GM10266 (cell line): Measurements from ENCODE around the gene CRKL.

ENCODE experiments used
- DNase-seq: peaks from one replicate; pipeline ENCODE4 v3.0.0; 2012; ENCODE audit errors: extremely low spot score
- TF ChIP-seq, protein P1 (sequence below): IDR thresholded peaks from 2 replicates; pipeline ENCODE4 v1.5.1; 2012; ENCODE audit warnings: mild to moderate bottlenecking, low read depth; ENCODE audit not compliant: control insufficient read depth, insufficient read depth; ENCODE audit errors: missing control alignments

Gene CRKL

DNA sequence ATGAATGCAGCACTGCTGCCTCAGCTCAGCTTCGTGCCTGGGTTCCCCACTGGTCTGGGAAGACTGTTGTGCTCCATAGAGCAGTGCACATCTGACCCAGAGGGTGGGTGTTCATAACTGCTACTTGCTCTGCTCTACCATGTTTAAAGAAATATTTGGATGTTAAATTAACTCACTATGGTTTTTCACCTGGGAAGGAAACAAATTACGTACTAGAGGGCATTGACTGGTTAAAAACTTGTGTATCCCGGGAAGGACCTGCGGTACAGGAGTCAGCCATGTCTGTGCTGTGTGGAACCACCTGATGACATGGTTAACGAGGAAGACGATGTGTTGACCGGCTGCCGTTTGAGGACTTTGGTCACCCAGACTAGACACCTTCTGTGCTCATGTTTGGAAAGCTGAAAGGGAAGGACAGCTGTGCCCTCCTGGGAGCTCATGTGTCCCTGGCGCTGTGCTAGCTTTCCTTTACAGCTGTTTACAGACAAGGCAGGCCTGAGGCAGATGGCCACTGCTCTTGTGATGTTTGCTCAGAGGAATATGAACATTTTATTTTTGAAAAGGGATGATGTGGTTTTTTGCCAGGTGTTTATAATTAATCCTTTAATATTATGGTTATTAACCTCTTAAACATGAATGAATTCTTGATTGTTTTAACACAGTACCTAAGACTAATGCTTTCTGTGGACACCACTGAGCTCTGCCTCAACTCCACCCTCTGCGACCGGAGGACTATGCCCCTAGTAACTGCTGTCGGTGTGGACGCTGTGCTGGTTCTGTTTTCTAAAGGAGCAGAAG is 35.5 kb downstream of the CRKL start:
- TF ChIP-seq, protein P1, sequence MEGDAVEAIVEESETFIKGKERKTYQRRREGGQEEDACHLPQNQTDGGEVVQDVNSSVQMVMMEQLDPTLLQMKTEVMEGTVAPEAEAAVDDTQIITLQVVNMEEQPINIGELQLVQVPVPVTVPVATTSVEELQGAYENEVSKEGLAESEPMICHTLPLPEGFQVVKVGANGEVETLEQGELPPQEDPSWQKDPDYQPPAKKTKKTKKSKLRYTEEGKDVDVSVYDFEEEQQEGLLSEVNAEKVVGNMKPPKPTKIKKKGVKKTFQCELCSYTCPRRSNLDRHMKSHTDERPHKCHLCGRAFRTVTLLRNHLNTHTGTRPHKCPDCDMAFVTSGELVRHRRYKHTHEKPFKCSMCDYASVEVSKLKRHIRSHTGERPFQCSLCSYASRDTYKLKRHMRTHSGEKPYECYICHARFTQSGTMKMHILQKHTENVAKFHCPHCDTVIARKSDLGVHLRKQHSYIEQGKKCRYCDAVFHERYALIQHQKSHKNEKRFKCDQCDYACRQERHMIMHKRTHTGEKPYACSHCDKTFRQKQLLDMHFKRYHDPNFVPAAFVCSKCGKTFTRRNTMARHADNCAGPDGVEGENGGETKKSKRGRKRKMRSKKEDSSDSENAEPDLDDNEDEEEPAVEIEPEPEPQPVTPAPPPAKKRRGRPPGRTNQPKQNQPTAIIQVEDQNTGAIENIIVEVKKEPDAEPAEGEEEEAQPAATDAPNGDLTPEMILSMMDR: no peak
- no peak for DNase-seq

DNA sequence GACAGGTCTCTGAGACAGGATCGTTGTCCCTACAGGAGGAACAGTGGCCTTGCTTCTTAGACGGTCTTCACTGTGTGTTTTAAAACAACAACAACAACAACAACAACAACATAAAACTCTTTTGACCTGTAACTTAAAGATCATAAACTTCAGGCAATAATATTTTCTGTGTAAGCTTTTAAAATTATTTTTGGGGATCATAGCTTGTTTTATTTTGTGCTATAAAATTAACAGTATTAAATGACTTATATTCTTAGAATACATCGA is 36.1 kb downstream of the CRKL start:
- no peak for DNase-seq
- TF ChIP-seq, protein P1: no peak

DNA sequence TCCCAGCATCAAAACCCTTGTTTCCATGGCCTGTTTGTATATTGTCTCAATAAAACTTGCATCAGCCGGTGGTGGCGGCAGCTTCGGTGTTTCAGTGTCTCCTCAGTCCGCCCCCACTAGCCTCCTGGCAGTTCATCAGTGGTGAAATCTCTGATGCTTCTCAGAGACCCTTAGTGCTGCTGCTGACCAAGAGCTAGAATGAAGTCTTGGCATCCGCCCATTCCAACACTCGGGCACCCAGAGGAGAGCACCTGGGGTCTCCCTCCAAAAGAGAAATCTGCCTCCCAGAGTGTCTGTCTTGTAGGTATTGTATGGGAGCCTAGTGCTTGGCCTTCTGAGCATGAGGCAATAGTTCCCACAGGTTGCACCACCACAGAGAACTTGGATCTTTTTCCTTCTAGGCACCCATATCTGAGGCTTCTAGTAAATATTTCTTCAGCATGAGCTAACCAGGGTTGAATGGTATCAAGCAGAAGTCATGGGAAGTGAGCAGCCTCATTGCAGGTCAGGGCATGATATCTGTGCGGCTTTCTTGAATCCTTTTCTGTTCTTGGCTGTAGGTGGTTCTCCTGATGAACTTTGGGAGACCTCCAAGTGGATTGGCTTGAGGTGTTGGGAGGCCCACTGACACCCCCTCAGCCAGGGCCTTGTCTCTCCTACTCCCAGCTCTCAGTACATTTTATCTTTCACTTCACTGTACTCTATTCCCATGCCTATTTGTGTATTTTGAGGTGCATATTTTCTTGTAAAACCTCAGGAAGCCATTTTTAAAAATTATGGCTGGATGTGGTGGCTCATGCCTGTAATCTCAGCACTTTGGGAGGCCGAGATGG is 36.7 kb downstream of the CRKL start:
- no peak for DNase-seq
- TF ChIP-seq, protein P1: no peak

DNA sequence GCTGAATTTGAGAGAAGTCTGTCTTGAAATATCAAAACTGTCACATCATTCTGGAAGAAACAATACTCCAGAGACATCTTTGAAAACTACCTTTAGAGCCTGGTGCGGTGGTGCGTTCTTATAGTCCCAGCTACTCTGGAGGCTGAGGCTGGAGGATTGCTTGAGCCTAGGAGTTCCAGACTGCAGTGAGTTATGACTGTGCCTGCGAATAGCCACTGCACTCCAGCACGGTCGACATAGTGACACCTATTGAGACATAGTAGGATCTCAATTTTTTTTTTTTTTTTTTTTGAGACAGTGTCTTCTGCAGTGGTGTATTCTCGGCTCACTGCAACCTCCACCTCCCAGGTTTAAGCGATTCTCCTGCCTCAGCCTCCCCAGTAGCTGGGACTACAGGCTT is 38.3 kb downstream of the CRKL start:
- TF ChIP-seq, protein P1: no peak
- DNase-seq: no peak

DNA sequence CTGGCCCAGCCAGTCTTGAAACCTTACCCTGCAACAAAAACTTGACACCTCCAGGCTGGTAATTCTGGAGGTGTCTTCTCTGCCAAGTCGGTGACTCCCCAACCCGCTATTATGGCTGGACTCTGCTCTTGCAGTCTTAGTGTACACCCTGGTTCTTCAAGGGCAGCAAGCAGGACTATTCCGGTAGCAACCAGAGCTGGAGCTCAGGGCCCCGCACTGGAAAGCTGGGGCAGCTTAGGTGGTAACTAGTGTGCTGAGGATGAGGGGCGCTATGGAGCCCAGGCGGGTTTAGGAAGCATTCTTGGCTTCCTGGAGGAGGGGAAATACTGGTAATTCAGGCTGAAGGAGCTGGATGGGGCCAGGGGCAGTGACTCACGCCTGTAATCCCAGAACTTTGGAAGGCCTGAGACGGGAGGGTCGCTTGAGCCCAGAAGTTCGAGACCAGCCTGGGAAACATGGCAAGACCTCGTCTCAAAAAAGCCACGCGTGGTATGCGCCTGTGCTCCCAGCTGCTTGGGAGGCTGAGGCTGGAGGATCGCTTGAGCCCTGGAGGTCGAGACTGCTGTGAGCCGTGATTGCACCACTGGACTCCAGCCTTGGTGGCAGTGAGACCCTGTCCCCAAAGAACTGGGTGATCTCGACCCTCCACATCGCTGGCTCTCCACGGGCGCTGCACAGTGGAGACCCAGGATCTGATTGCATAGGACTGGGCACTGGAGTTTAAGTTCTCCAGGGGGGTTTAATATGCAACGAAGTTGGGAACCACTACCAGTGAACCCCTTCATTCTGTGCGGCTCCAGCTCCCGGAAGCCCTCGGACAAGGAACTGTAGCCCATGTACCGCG is 39.3 kb downstream of the CRKL start:
- no peak for DNase-seq
- TF ChIP-seq, protein P1: no peak

DNA sequence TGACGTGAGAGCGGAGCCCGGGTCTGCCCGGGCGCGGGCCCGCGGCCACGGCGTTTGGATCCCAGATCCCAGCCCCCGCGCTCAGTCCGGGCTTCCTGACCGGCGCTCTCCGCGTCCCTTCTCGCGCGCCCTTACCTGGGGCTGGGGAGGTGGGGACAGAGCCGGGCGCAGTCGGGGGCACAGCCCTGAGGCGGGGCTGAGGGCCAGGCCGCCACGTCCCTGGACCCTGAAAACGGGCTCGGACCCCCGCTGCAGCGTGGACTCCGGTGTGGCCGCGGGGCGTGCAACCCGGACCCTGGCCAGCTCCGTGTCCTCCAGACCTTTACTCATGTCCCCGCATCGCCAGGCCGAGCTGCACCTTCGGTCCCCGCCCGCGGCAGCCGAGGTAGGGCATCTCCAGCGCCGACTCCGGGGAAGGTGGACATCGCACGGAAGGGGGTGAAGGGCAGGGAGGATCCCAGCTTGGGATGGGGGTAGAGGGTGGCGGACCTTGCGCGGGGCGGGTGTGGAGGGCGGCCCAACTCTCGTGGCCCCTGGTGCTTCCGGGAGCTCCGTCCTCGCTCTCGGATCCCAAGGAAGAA is 40.0 kb downstream of the CRKL start:
- TF ChIP-seq, protein P1: no peak
- no peak for DNase-seq
